GF-D8 (cell line): ENCODE measurements around the gene GLB1L2.

Experiments used
- DNase-seq: peaks from one replicate; lab custom pipeline; 2025; lab: John Stamatoyannopoulos, UW

GLB1L2 gene

DNA sequence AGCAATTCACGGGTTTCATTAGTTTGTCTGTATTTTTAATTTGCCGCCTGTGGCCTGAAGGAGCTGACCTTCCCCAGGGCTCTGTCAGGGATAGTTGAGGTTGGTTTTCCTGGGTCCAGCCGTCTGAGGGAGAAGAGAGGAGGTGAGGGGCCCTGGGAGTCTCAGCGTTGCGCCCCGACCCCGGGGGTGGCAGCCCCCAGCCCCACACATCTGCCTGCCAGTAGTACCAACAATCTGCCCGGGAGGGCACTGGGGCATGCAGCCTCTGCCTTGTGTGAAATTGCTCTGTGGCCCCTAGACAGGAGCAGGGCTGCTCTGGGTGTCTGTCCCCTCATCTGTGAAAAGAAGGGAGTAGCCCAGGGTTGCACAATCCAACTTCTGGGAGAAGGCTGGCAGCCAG lies 73.6 kb downstream of the GLB1L2 start:
- DNase-seq, result no peak

DNA sequence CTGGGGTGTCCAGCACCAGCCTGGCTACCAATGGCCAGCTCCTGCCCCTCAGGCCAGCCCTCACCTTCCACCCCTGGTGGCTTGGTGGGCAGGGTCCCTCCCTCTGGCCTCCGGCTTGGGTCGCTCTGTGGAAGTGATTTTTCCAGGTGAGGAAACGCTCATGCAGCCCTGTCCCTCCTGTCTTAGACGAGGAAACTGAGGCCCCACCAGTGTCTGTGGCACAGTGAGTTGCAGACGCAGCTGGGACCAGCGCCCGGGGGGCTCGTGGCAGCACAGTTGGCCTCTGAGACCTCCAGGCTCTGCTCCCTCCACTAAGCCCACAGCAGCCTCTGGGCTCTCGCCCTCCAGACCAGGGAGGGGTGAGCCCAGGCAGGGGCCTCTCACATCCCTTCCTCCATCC lies 74.1 kb downstream of the GLB1L2 start:
- DNase-seq, result no peak

GRCh38 chr11:134406264-134407185 lies 74.7 kb downstream of the GLB1L2 start:
- DNase-seq, result no peak

DNA sequence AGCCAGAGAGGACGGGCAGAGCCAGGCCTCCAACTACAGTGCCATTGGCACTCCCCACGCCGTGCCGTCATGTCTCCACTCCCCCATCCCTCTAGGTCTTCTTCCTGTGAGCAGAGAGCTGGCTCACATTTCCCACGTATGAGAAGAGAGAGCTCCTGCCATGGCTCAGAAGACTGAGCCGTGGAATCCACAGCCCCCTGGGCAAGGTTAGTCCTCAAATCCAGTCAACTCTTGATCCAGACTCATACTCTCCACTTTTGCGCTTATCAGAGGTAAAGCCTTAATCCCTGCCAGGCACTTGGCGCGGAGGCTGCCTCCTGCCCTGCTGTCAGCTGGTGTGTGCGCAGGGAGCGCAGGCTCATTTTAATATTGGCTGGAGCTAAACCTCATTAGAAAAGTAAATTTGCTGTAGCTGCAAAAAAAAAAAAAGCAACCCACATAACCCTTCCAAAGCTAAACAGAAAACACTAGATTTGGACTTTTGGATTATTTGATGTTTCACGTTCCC lies 75.6 kb downstream of the GLB1L2 start:
- no peak for DNase-seq

GRCh38 chr11:134407923-134408322 lies 76.1 kb downstream of the GLB1L2 start:
- DNase-seq, result no peak

- no peak for DNase-seq
Measured at GRCh38 chr11:134409552-134410429, 78.0 kb downstream of the GLB1L2 start.

DNA sequence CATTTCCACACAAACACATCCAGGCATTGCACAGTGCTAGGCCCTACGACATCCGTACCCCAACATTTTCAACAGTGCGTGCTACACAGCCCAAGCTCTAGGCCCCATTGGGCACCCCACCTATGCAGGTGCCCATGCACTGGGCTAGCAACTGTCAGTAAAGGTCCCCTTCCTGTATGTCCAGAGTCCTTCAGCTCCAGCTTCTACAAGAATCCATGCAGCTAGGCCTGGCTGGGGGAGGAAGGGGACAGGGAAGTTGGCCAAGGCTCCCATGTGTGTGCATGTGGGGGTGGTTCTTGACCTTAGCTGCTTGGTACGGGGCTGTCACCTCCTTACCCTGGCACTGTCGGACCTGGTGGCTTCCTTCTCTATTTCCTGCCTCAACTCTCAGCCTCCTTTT lies 79.0 kb downstream of the GLB1L2 start:
- no peak for DNase-seq

DNA sequence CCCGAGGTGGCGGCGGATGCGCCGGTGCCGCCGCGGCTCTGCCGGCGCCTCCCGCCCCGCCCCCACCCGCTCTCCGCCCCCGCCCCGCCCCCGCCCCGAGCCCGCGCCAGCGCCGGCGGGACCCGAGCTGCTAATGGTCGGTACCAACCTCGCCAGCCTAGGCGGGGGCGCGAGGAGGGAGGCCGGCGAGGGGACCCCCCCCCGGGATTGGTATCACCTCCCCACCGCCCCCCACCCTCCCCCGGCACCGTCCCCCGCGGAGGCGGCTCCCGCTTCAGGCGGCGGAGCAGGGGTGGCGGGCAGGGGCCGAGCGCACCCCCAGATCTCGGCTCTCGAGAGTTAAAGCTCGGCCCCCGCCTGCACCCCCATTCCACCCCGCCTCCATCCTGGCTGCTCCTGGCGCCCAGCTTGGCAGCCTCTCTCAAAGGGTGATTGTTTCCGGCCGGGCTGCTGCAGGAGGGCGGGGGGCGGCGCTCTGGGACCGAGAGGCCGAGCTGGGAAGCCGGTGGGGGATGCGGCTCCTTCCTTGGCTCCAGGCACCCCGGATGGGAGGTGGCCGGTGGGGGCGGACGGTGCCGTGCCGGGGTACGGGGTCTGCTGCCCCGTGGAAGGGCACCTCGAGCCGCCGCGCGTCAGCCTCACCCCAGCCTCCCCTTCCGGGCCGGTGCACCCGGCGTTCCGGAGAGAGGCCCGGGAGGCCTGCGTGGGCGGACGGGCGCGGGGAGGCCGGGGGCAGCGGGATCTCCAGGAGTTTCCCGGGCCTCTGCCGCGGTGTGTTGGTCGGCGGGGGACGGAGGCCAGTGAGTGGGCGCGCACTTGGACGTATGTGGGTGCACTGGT lies 80.6 kb downstream of the GLB1L2 start, which contains the start of gene B3GAT1:
TSS of gene B3GAT1 (minus strand) at position 40 of the 840 bp plus-strand sequence. CDS start 24,583 bp downstream, outside the sequence.
- DNase-seq, result no peak

- no peak for DNase-seq
Measured at GRCh38 chr11:134413043-134413825, 81.4 kb downstream of the GLB1L2 start.

GRCh38 chr11:134413826-134414731 lies 82.3 kb downstream of the GLB1L2 start:
- DNase-seq, result no peak

DNA sequence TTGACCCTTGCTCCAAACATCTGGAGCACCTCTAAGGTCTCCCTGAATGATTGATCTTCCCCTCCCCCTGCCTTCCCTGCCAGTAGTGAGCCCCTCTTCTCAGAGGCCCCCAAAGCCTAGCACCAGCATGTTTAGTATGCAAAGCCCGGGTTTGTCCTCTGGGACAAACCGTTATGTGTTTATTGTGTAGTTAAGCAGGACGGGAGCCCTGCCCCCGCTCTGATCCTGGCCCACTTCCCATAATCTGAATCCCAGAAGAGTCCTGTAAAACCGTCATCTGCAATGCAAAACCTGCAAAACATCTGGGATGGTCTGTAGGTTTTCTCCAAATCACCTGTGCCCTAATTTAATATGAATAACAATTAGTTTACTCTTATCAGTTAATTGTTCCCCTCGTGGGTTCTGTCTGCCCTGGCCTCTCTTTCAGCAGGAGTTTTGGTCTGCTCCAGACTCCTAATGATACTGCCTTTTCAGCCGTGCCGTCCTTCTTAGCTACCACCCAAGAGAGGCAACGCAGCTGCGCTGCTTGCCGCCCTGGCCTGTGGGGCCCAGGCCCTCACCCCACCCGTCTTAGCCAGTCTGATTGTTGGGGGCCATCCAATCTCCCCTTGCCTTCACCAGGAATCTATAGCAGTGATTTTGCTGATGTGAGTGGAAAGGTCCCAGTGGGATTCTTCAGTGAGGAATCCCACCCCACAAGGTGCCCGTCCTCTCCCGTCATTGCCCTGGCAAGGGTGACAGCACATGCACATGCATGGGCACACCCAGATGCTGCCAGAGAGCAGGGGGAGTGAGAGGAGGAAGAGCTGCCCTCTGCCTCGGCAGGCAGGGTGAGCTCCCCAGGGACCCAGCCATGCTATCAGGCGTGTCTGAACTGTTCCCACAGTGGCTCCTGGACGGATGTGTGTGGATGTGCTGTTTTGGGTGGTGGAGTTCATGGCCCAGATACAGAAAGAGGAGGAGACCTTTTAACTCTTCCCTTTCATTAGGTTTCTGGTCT lies 83.3 kb downstream of the GLB1L2 start:
- no peak for DNase-seq

DNA sequence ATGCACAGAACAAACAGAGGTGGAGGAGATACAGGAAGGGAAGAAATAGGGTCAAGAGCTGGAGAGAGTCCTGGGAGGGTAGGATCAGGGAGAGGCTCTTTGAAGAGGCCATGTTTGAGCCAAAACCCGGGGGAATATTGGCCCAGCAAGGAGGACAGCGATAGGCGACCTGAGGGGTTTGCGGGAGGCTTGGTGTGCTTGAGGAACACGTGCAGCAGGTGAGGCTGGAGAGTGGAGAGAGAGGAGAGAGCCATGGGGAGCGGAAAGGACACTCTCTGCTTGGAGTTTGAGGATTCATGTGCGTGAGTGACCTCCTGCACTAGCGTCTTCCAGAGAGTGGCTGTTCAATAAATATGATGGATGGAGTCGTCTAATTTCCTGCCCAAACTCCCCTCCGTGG lies 84.9 kb downstream of the GLB1L2 start:
- no peak for DNase-seq

DNA sequence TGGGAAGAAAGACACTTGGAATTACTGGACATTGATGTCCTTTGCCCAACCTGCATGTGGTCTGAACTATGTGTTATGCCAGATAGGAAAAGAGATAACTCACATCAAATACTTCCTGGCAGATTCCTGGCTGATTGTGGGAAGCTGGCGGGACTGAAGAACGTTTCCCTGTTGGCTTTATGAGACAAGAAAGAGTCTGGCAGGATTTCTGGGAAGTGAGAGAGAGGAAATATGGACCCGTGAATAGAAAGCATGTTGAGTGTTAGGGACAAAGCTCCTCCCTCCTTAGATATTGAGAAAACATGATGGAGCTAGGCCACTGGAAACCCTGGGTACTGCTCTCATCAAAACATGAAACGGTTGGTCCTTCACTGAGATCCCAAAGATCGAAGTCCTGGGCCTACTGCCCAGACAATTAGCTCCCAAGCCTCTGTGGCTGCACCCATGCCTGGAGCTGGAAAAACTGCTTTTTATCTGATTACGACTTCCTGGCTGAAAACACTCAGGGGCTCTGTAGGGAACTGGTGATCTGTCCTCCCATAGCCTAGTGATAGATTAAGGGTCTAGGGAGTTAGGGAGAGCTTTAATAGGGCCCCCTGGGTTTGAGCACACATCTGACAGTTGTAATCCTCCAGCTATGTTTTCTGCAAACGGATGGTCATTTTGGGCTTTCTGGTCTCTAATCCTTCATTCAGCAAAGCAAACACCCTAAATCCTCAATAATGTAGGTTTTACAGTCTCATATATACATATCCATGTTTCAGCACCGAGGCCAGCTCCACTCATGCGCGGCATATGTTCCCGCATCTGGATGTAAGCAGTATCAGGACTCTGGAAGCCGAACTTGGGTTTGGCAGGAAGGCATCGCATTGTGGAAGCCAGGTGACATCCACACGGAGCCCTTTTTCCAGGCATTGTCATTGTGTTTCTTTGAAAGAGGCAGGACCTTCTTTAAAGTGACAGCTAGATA lies 86.4 kb downstream of the GLB1L2 start:
- DNase-seq, result no peak

GRCh38 chr11:134423106-134423505 lies 91.3 kb downstream of the GLB1L2 start:
- DNase-seq, result no peak

- no peak for DNase-seq
Measured at GRCh38 chr11:134425413-134425812, 93.6 kb downstream of the GLB1L2 start.
